22Rv1 (cell line): ENCODE results near the gene SLC6A19.

Source experiments
- CTCF ChIP-seq: fragments of 450-650 bp; IDR thresholded peaks from 2 replicates; pipeline ENCODE4 v1.5.1; 2017; ENCODE audit warnings: mild to moderate bottlenecking
- ZFX ChIP-seq: fragments of 450-650 bp; IDR thresholded peaks from 2 replicates; pipeline ENCODE4 v1.6.1; 2017; ENCODE audit warnings: antibody characterized with exemption, borderline replicate concordance

- TF ChIP-seq CTCF (no peak), ZFX (no peak)
Measured at GRCh38 chr5:1270933-1271914, 69.8 kb downstream of the SLC6A19 start.
